Ishikawa (cell line): ENCODE results near the gene IGF2BP1.

Experiments used
- CEBPB ChIP-seq: IDR thresholded peaks from 2 replicates; pipeline ENCODE4 v1.6.1; 2012
- NFIC ChIP-seq: IDR thresholded peaks from 2 replicates; pipeline ENCODE4 v1.6.1; 2012
- YY1 ChIP-seq: IDR thresholded peaks from 2 replicates; pipeline ENCODE4 v1.6.1; 2012; ENCODE audit warnings: low read depth
- TF ChIP-seq, protein P1 (sequence below): IDR thresholded peaks from 2 replicates; pipeline ENCODE4 v1.6.1; 2012
- TF ChIP-seq, protein P2 (sequence below): IDR thresholded peaks from 2 replicates; pipeline ENCODE4 v1.6.1; 2012

The IGF2BP1 gene

DNA sequence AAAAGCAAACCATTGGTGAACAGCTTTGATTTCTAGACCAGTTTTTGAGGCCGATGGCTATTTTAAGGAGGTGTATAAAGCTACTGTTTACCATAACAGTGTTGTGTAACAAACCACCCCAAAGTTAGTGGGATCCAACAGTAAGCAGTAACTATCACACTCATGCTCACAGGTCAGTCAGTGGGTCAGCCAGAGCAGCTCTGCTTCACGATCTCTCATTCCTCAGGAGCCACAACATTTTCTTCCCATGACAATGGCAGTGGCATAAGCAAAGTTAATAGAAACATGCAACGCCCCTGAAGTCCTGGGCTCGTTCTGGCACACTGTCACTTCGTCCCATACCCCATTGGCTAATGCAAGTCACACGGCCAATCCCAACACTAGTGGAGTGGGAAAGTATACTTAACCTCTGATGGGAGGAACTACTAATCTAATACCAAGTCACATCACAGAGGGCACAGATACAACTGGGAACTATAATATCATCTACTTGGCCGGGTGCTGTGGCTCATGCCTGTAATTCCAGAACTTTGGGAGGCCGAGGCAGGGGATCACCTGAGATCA lies 107.4 kb downstream of the IGF2BP1 start:
- TF ChIP-seq CEBPB (no peak), YY1 (no peak), NFIC (no peak)
- TF ChIP-seq, protein P1, sequence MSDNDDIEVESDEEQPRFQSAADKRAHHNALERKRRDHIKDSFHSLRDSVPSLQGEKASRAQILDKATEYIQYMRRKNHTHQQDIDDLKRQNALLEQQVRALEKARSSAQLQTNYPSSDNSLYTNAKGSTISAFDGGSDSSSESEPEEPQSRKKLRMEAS = no peak
- TF ChIP-seq, protein P2, sequence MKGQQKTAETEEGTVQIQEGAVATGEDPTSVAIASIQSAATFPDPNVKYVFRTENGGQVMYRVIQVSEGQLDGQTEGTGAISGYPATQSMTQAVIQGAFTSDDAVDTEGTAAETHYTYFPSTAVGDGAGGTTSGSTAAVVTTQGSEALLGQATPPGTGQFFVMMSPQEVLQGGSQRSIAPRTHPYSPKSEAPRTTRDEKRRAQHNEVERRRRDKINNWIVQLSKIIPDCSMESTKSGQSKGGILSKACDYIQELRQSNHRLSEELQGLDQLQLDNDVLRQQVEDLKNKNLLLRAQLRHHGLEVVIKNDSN = 0 out of 2 replicates have a peak, but pooled peaks have one; percentile 14
